Lung (tissue), 12 donors: Measurements from ENCODE around the gene ATG16L1. TPM values are rescaled to one million over a fixed set of nuclear protein-coding genes. Genes with fewer than 3 reads are reported as not detected.
A peak's percentile ranks its signal among the peaks of the same experiment; 100 is the strongest.

Source experiments
- ATAC-seq: fragments of 200-7000 bp; cut with Tn5 transposase; one replicate; pipeline ENCODE4 v1.9.1; 2020; ENCODE audit warnings: moderate number of reproducible peaks; ENCODE audit not compliant: insufficient read depth, low FRiP score
- DNase-seq, 3 donors: peaks; one replicate each; pipeline ENCODE4 v3.0.0-alpha.2; 2013 to 2017
- H3K27ac ChIP-seq, 2 donors: one replicate each; pipeline ENCODE4 v1.5.1; 2013; ENCODE audit warnings: mild to moderate bottlenecking in 2 of 2, moderate library complexity in 2 of 2, control low read depth in 1 of 2, inconsistent platforms in 1 of 2, low read depth in 1 of 2, low read length in 1 of 2
- H3K27me3 ChIP-seq, 3 donors: one replicate each; pipeline ENCODE4 v1.5.1; 2013; ENCODE audit warnings: low read length in 2 of 3; ENCODE audit not compliant: control insufficient read depth in 3 of 3, insufficient read depth in 3 of 3
- H3K36me3 ChIP-seq, 4 donors: one replicate each; pipeline ENCODE4 v1.5.1; 2013; ENCODE audit warnings: low read length in 4 of 4, mild to moderate bottlenecking in 1 of 4, moderate library complexity in 1 of 4; ENCODE audit not compliant: control insufficient read depth in 4 of 4, insufficient read depth in 4 of 4
- H3K4me1 ChIP-seq, 5 donors: one replicate each; pipeline ENCODE4 v1.5.1; 2013; ENCODE audit warnings: low read length in 5 of 5, mild to moderate bottlenecking in 2 of 5, moderate library complexity in 1 of 5; ENCODE audit not compliant: control insufficient read depth in 5 of 5, insufficient read depth in 5 of 5
- H3K4me3 ChIP-seq: one replicate; pipeline ENCODE4 v1.5.1; 2013; ENCODE audit warnings: mild to moderate bottlenecking, control low read depth, moderate library complexity
- H3K9ac ChIP-seq, 2 donors: one replicate each; pipeline ENCODE4 v1.5.1; 2013; ENCODE audit warnings: low read length in 2 of 2, control low read depth in 1 of 2; ENCODE audit not compliant: insufficient read depth in 1 of 2
- H3K9me3 ChIP-seq, 4 donors: one replicate each; pipeline ENCODE4 v1.5.1; 2013; ENCODE audit warnings: low read length in 3 of 4, mild to moderate bottlenecking in 1 of 4, moderate library complexity in 1 of 4; ENCODE audit not compliant: control insufficient read depth in 4 of 4, insufficient read depth in 3 of 4
- CTCF ChIP-seq: IDR thresholded peaks from 2 replicates; pipeline ENCODE4 v1.5.1; 2012; ENCODE audit warnings: mild to moderate bottlenecking; ENCODE audit errors: control extremely low read depth, extremely low read depth
- WGBS, 2 donors: extraction: QIAGEN DNeasy Blood & Tissue Kit; methylation state at CpG; one replicate each; pipeline ENCODE4 v1.1.7; 2013; 5-methylcytosine and 5-hydroxymethylcytosine counted together
- polyA plus RNA-seq, 2 donors: library from polyadenylated mRNA; stranded (reverse); fragments of 200-250 nt; gene quantifications; one replicate each; pipeline ENCODE4 v1.2.1, GENCODE V29; 2013
- total RNA-seq, 2 donors: library from RNA; depleted of rRNA in 1 of 2; stranded (reverse); fragments of >200 nt in 1 of 2; gene quantifications; one replicate each; pipeline ENCODE4 v1.2.1, GENCODE V29; 2014 to 2021
- donor health status: control.
- donor health status: control.
- donor health status: Bipolar disorder and iron deficiency.
- donor health status: healthy.
- donor health status: DM: yes; HTN: yes; CAD: no.

The ATG16L1 gene
- total and polyA plus RNA-seq, 4 donors = 10.9 to 37.0 (median 20.3) TPM

GRCh38 chr2:233227346-233227978 lies 24.0 kb upstream of the ATG16L1 start:
- H3K27me3 ChIP-seq = no peaks in the 10 kb centered on the region
- no peak for TF ChIP-seq CTCF
- H3K9me3 ChIP-seq = peaks cover 0 to 2% (median 0%) of the 10 kb centered on the region in 4 donors
- DNase-seq = no peak
- no peak for ATAC-seq
- H3K36me3 ChIP-seq = no peaks in the 10 kb centered on the region
- H3K9ac ChIP-seq = no peak overlapping the region
- no peak overlapping the region for H3K27ac ChIP-seq
- WGBS, 2 donors = 84 to 86% methylated on average over 7 of the region's 7 CpGs
- H3K4me3 ChIP-seq = no peak overlapping the region
- H3K4me1 ChIP-seq = peaks cover 0 to 11% (median 0%) of the 10 kb centered on the region in 5 donors

- peak in 2 of 3 donors; percentile 37 to 62 for DNase-seq
- WGBS, 2 donors = 76 to 89% methylated on average over 3 of the region's 3 CpGs
- Histone ChIP-seq H3K36me3 (no peaks in the 10 kb centered on the region), H3K27ac (no peak overlapping the region), H3K9ac (no peak overlapping the region), H3K9me3 (peaks cover 0 to 2% (median 0%) of the 10 kb centered on the region in 4 donors), H3K4me3 (no peak overlapping the region), H3K4me1 (peaks cover 0 to 11% (median 0%) of the 10 kb centered on the region in 5 donors), H3K27me3 (no peaks in the 10 kb centered on the region)
- ATAC-seq = no peak
- no peak for TF ChIP-seq CTCF
These were observed 23.1 kb upstream of the ATG16L1 start for GRCh38 chr2:233228376-233228775.

- Histone ChIP-seq H3K4me3 (no peak overlapping the region), H3K36me3 (no peaks in the 10 kb centered on the region), H3K27ac (no peak overlapping the region), H3K4me1 (peaks cover 0 to 2% (median 0%) of the 10 kb centered on the region in 5 donors), H3K9ac (no peak overlapping the region), H3K9me3 (peaks cover 0 to 2% (median 0%) of the 10 kb centered on the region in 4 donors), H3K27me3 (no peaks in the 10 kb centered on the region)
- WGBS, 2 donors = 38 to 47% methylated on average over 4 of the region's 4 CpGs
- ATAC-seq (no peak), DNase-seq (peak in 1 of 3 donors; percentile 11)
- TF ChIP-seq CTCF = no peak
These were observed 17.7 kb upstream of the ATG16L1 start for GRCh38 chr2:233233618-233234230.
